ENCODE results near the gene DBN1. TPM values are rescaled to one million over a fixed set of nuclear protein-coding genes. Genes with fewer than 3 reads are reported as not detected.

DBN1 gene
- total RNA-seq, 6 donors from 2014 or later = 17.0 to 55.6 (median 30.1) TPM

GRCh38 chr5:177434942-177435738 is 38.3 kb downstream of the DBN1 start:
- Histone ChIP-seq H3K27ac (no peak overlapping the region), H3K36me3 (peaks cover 25 to 97% (median 79%) of the 10 kb centered on the region in 4 donors), H3K27me3 (no peaks in the 10 kb centered on the region), H3K4me3 (no peak overlapping the region), H3K4me1 (peaks cover 16 to 34% (median 19%) of the 10 kb centered on the region in 4 donors), H3K9me3 (no peaks in the 10 kb centered on the region)
- ATAC-seq (ENCODE audit: low FRiP score in 2 of 2) (no peak), DNase-seq (no peak)
- TF ChIP-seq CTCF (IDR thresholded peaks at IDR 0.05) (no peak), POLR2A (IDR thresholded peaks at IDR 0.05) (no peak), EP300 (IDR thresholded peaks at IDR 0.05) (no peak), POLR2AphosphoS5 (IDR thresholded peaks at IDR 0.05) (no peak)
- 93 to 100% methylated on average over 12 to 20 of the region's 20 CpGs for WGBS, 2 donors

DNA sequence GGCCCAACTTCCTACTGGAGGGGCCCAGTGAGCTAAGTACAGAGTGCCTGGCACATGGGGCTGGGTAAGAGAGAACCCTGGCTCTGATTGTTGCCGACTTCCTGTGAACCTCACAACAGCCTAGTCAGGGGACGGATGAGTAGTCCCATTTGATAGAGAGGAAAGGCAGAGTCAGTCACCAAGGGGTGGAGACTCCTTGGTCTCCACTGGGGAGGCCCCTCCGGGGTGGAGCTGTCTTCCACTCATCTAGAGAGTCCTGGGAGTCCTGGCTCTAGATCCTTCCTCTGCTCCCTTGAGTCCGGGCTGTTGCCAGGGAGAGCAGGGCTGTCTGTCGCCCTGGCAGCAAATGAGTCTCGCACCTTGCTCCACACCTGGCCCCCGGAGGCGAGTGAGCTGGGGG is 39.0 kb downstream of the DBN1 start:
- no peak for ATAC-seq (ENCODE audit: low FRiP score in 2 of 2)
- Histone ChIP-seq H3K27me3 (no peaks in the 10 kb centered on the region), H3K4me1 (peaks cover 21 to 41% (median 26%) of the 10 kb centered on the region in 4 donors), H3K27ac (no peak overlapping the region), H3K4me3 (no peak overlapping the region), H3K9me3 (no peaks in the 10 kb centered on the region), H3K36me3 (peaks cover 25 to 90% (median 79%) of the 10 kb centered on the region in 4 donors)
- DNase-seq = no peak
- TF ChIP-seq POLR2AphosphoS5 (IDR thresholded peaks at IDR 0.05) = no peak
- TF ChIP-seq CTCF (IDR thresholded peaks at IDR 0.05) = no peak
- TF ChIP-seq EP300 (IDR thresholded peaks at IDR 0.05) = no peak
- no peak for TF ChIP-seq POLR2A (IDR thresholded peaks at IDR 0.05)
- 80 to 95% methylated on average over 2 to 8 of the region's 8 CpGs for WGBS, 2 donors

GRCh38 chr5:177433658-177434217 is 39.7 kb downstream of the DBN1 start:
- Histone ChIP-seq H3K9me3 (no peaks in the 10 kb centered on the region), H3K27me3 (no peaks in the 10 kb centered on the region), H3K4me1 (peaks cover 27 to 48% (median 33%) of the 10 kb centered on the region in 4 donors), H3K36me3 (peaks cover 25 to 85% (median 76%) of the 10 kb centered on the region in 4 donors), H3K27ac (no peak overlapping the region), H3K4me3 (no peak overlapping the region)
- DNase-seq = peak in 1 of 2 donors; percentile 77
- ATAC-seq (ENCODE audit: low FRiP score in 2 of 2) = no peak
- WGBS, 2 donors = 83 to 94% methylated on average over 10 to 29 of the region's 29 CpGs
- no peak for TF ChIP-seq POLR2A (IDR thresholded peaks at IDR 0.05)
- TF ChIP-seq CTCF (IDR thresholded peaks at IDR 0.05) = no peak
- no peak for TF ChIP-seq POLR2AphosphoS5 (IDR thresholded peaks at IDR 0.05)
- no peak for TF ChIP-seq EP300 (IDR thresholded peaks at IDR 0.05)

GRCh38 chr5:177432839-177433657 is 40.4 kb downstream of the DBN1 start:
- Histone ChIP-seq H3K27ac (peak overlapping the region in 3 of 4 donors; percentile 76 to 93 (median 90)), H3K4me1 (peaks cover 34 to 55% (median 40%) of the 10 kb centered on the region in 4 donors), H3K27me3 (no peaks in the 10 kb centered on the region), H3K9me3 (no peaks in the 10 kb centered on the region), H3K36me3 (peaks cover 25 to 78% (median 74%) of the 10 kb centered on the region in 4 donors), H3K4me3 (no peak overlapping the region)
- DNase-seq (no peak), ATAC-seq (ENCODE audit: low FRiP score in 2 of 2) (no peak)
- TF ChIP-seq EP300 (IDR thresholded peaks at IDR 0.05) (no peak), CTCF (IDR thresholded peaks at IDR 0.05) (no peak), POLR2AphosphoS5 (IDR thresholded peaks at IDR 0.05) (no peak), POLR2A (IDR thresholded peaks at IDR 0.05) (no peak)
- WGBS, 2 donors = 95 to 97% methylated on average over 15 to 24 of the region's 25 CpGs
